GM12872 (cell line): ENCODE results near the gene C2CD4D.

Source experiments
- CTCF ChIP-seq: IDR thresholded peaks from 3 replicates; pipeline ENCODE4 v1.5.1; 2011; ENCODE audit warnings: low read depth, mild to moderate bottlenecking, low read length, moderate library complexity; ENCODE audit not compliant: insufficient read depth

The C2CD4D gene

DNA sequence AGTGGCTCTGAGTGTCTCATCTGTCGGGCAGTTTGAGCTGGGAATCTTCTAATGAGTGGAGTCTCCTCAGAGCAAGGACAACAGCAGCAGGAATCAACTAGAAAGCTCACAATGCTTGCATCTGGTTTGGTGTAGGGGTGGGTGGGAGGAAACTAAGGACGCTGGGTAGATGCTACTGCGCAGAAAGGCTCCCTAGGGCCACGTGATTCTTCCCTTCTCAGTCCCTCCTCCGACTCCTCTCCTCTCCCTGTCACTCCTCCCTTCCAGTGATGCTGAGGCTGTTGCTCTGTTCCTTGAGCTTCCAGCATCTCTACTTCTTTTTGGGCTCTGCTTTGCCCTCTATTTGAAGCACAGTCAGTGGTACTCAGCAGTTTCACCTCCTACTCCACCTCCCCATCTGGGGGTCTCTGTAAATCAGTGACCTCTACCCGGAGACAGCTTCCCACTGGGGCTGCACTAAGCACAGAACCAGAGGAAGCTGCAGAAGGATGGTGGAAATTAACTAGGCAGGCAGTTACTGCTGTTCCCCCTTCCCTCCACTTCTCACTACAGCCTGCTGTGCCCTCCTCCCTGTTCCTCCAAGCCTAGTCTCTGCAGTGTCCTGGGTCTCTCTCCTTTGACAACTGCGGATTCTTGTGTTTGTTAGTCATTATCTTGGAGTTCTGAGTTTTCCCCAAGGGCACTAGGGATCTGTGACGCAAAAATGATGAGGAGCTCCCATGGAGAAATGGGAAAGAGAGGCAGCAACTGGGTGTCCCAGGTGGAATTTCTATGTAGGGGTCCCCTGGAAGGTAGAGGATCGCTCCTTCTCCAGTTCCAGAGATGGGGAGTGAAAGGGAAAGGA lies 40.2 kb downstream of the C2CD4D start:
- TF ChIP-seq CTCF = no peak

DNA sequence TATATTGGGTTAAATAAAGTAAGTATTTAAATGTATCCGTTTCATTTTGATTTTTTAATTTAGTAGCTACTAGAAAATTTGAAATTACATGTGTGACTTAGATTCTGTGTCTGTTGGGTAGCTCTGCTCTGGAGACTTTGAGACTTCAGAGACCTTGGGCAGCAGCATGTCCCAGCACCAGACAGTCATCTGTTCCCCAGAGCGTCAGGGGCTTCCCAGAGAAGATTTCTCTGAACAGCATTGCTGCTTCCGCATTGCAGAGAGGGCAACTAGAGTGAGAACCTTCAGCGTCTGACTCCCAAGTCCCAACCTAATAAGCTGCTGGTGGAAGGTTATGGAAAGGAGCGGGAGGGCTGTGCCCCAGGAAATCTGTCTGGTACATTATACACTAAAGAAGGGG lies 41.0 kb downstream of the C2CD4D start:
- TF ChIP-seq CTCF = no peak

DNA sequence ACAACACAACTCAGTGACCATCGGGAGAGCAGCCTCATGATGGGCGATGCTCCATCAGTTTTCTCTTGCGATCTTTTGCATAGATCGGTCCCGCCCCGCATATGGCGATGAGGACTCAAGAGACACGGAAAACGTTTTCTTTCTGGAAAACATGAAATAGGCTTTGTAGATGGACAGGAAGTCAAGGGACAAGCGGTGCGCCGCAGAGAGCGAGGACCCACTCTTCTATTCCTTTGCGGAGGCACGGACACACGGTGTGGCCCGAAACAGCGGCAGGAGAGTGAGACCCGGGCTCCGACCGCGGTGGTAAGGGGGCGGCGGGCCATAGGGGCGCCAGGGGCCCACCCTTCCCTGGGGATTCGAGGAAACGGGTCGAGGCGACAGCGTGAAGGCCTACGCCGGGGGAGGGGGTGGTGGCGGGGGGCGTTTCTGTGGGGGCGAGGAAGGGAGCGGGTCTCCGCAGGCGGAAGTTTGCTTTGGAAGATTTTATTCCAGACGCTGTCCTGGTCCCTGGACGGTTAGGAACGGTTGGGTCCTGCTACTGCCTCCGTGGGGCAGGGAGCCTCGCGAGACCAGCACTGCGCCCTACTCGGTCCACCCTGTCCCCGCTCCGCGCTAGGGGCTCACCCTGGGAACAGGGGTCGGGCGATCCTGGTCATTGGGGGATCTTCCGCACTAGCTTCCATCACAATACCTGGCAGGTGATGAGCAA lies 48.5 kb downstream of the C2CD4D start:
- TF ChIP-seq CTCF = no peak

DNA sequence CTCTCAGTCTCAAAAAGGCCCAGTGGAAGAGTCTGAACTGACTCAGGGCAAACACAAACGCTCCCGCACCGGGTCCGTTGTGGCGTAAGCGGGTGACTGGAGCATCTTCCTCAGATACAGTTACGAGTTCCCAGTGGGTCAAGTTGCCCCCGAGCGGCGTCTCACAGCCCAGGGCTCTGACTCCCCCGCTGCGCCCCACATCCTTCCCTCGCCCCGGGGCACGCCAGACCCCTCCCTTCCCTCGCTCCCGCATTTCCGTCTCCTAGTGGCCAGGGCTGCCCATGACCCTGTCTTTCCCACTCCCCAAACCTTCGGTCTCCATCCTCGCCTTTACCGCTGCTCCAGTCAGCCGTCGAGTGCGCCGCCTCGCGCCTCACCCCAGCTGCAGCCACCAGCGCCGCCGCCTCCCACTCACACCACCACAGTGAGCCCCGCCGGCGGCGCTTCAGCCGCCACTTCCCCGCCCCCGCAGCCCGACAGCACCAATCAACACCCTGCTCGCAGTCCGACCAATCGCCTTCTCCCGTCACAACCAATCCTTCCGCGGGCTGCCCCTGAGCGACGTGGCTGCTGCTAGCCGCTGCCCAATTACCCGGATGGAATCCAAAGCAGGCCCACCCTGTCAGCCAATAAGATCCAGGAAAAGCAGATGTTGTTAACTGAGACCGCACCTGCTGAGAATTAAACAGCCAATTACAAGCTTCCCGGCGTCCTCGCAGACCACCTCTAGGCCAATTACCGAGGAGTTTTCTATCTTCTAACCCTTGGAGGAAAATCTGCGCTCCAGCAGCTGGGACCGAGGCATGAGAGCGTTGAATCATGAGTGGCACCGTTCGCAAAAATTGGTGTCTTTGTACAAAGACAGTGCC lies 49.3 kb downstream of the C2CD4D start, which contains the start of gene TDRKH:
Gene TDRKH (minus strand): TSS at position 430 of the 869 bp plus-strand sequence. CDS start 7,478 bp downstream, outside the sequence.
- peak; percentile 28; the same call in 1 of the 3 replicates for TF ChIP-seq CTCF
